Liver (tissue), 9 donors: Measurements from ENCODE around the gene TM7SF3. TPM values are rescaled to one million over a fixed set of nuclear protein-coding genes. Genes with fewer than 3 reads are reported as not detected.

ENCODE experiments used
- DNase-seq: peaks from one replicate; pipeline ENCODE4 v3.0.0-alpha.2; 2017; ENCODE audit warnings: low spot score
- H3K27ac ChIP-seq, 2 donors: one replicate each; pipeline ENCODE4 v1.7.0; 2013; ENCODE audit warnings: inconsistent platforms in 2 of 2, low read length in 2 of 2, control low read depth in 1 of 2, low read depth in 1 of 2, mild to moderate bottlenecking in 1 of 2
- H3K27me3 ChIP-seq, 4 donors: one replicate each; pipeline versions ENCODE4 v1.6.1 to v1.7.0; 2013; ENCODE audit warnings: low read length in 3 of 4, inconsistent platforms in 1 of 4, mild to moderate bottlenecking in 1 of 4, moderate library complexity in 1 of 4; ENCODE audit not compliant: control insufficient read depth in 4 of 4, insufficient read depth in 4 of 4
- H3K36me3 ChIP-seq, 4 donors: one replicate each; pipeline versions ENCODE4 v1.6.1 to v1.7.0; 2013; ENCODE audit warnings: low read length in 3 of 4, mild to moderate bottlenecking in 3 of 4, low read depth in 1 of 4, moderate library complexity in 1 of 4; ENCODE audit not compliant: control insufficient read depth in 4 of 4, insufficient read depth in 3 of 4
- H3K4me1 ChIP-seq, 4 donors: one replicate each; pipeline versions ENCODE4 v1.6.1 to v1.7.0; 2013; ENCODE audit warnings: low read length in 3 of 4, mild to moderate bottlenecking in 3 of 4, moderate library complexity in 1 of 4; ENCODE audit not compliant: control insufficient read depth in 4 of 4, insufficient read depth in 4 of 4
- H3K4me3 ChIP-seq, 3 donors: one replicate each; pipeline versions ENCODE4 v1.6.1 to v1.7.0; 2013; ENCODE audit warnings: low read length in 3 of 3, control low read depth in 1 of 3, low read depth in 1 of 3, mild to moderate bottlenecking in 1 of 3
- H3K9ac ChIP-seq, 2 donors: one replicate each; pipeline ENCODE4 v1.7.0; 2013; ENCODE audit warnings: low read length in 2 of 2, mild to moderate bottlenecking in 2 of 2, moderate library complexity in 2 of 2, control low read depth in 1 of 2, low read depth in 1 of 2
- H3K9me3 ChIP-seq, 4 donors: one replicate each; pipeline versions ENCODE4 v1.6.1 to v1.7.0; 2013; ENCODE audit warnings: low read length in 3 of 4; ENCODE audit not compliant: control insufficient read depth in 4 of 4
- ATF3 ChIP-seq: IDR thresholded peaks from 2 replicates; pipeline ENCODE4 v1.6.1; 2016; ENCODE audit warnings: antibody characterized with exemption
- CTCF ChIP-seq: fragments of 150-350 bp; IDR thresholded peaks from 2 replicates; pipeline ENCODE4 v1.5.1; 2017; ENCODE audit warnings: improper control_type of control experiment, low read depth, low read length; ENCODE audit not compliant: missing input control
- EGR1 ChIP-seq, 2 donors: IDR thresholded peaks; 2 replicates each; pipeline ENCODE4 v1.6.1; 2016 to 2018; ENCODE audit warnings: antibody characterized with exemption in 2 of 2, low read depth in 2 of 2
- FOXA1 ChIP-seq: IDR thresholded peaks from 2 replicates; pipeline ENCODE4 v1.6.1; 2016; ENCODE audit warnings: antibody characterized with exemption
- FOXA2 ChIP-seq: IDR thresholded peaks from 2 replicates; pipeline ENCODE4 v1.6.1; 2016; ENCODE audit warnings: antibody characterized with exemption
- GABPA ChIP-seq, 2 donors: IDR thresholded peaks in 1 of 2; conservative IDR thresholded peaks in 1 of 2; 2 replicates each; pipeline ENCODE4 v1.6.1; 2016; ENCODE audit warnings: antibody characterized with exemption in 2 of 2, mild to moderate bottlenecking in 1 of 2, moderate library complexity in 1 of 2
- HNF4A ChIP-seq, 2 donors: conservative IDR thresholded peaks; 2 replicates each; pipeline ENCODE4 v1.6.1; 2016; ENCODE audit warnings: antibody characterized with exemption in 2 of 2, mild to moderate bottlenecking in 2 of 2
- HNF4G ChIP-seq: IDR thresholded peaks from 2 replicates; pipeline ENCODE4 v1.6.1; 2016; ENCODE audit warnings: antibody characterized with exemption
- JUND ChIP-seq, 2 donors: IDR thresholded peaks; 2 replicates each; pipeline ENCODE4 v1.6.1; 2016; ENCODE audit warnings: antibody characterized with exemption in 2 of 2
- MAX ChIP-seq: IDR thresholded peaks from 2 replicates; pipeline ENCODE4 v1.6.1; 2016; ENCODE audit warnings: antibody characterized with exemption
- NR2F2 ChIP-seq: IDR thresholded peaks from 2 replicates; pipeline ENCODE4 v1.6.1; 2016; ENCODE audit warnings: antibody characterized with exemption
- REST ChIP-seq: IDR thresholded peaks from 2 replicates; pipeline ENCODE4 v1.6.1; 2016; ENCODE audit warnings: antibody characterized with exemption, mild to moderate bottlenecking
- RXRA ChIP-seq, 2 donors: IDR thresholded peaks; 2 replicates each; pipeline ENCODE4 v1.6.1; 2017 to 2018; ENCODE audit warnings: antibody characterized with exemption in 2 of 2, mild to moderate bottlenecking in 1 of 2
- SP1 ChIP-seq: IDR thresholded peaks from 2 replicates; pipeline ENCODE4 v1.6.1; 2018; ENCODE audit warnings: antibody characterized with exemption, mild to moderate bottlenecking
- TAF1 ChIP-seq: conservative IDR thresholded peaks from 2 replicates; pipeline ENCODE4 v1.6.1; 2016; ENCODE audit warnings: antibody characterized with exemption, mild to moderate bottlenecking
- YY1 ChIP-seq: IDR thresholded peaks from 2 replicates; pipeline ENCODE4 v1.6.1; 2016; ENCODE audit warnings: antibody characterized with exemption, mild to moderate bottlenecking
- ZBTB33 ChIP-seq: IDR thresholded peaks from 2 replicates; pipeline ENCODE4 v1.6.1; 2016; ENCODE audit warnings: antibody characterized with exemption
- WGBS: extraction: QIAGEN DNeasy Blood & Tissue Kit; methylation state at CpG from one replicate; pipeline ENCODE4 v1.1.7; 2013; 5-methylcytosine and 5-hydroxymethylcytosine counted together
- polyA plus RNA-seq, 2 donors: library from polyadenylated mRNA; stranded (reverse) in 1 of 2; unstranded in 1 of 2; fragments of 200-250 nt in 1 of 2; fragments of >200 nt in 1 of 2; fragmentation: Nextera tagmentation in 1 of 2; extraction: Ambion mirVana in 1 of 2; gene quantifications; one replicate each; pipeline versions ENCODE4 v1.2.1 to v1.2.3, GENCODE V29; 2013 to 2015
- total RNA-seq, 2 donors: library from RNA; depleted of rRNA; stranded (reverse); fragments of >200 nt; gene quantifications; one replicate each; pipeline ENCODE4 v1.2.3, GENCODE V29; 2014
- donor health status: healthy.
- donor health status: healthy.
- donor health status: healthy.
- donor health status: healthy.
- donor health status: healthy.

Gene TM7SF3
- total and polyA plus RNA-seq, 4 donors, result 21.5 to 60.8 (median 44.6) TPM

- no peak overlapping the region for H3K27ac ChIP-seq
- H3K4me3 ChIP-seq, result no peak overlapping the region
- no peak for DNase-seq
- TF ChIP-seq ATF3, result no peak
- no peak for TF ChIP-seq FOXA1
- TF ChIP-seq NR2F2, result no peak
- TF ChIP-seq MAX, result no peak
- TF ChIP-seq HNF4G, result no peak
- no peak for TF ChIP-seq TAF1
- no peak for TF ChIP-seq GABPA (IDR thresholded peaks at IDR 0.05 in 1 of 2, conservative IDR thresholded peaks at IDR 0.05 in 1 of 2)
- TF ChIP-seq CTCF, result no peak
- TF ChIP-seq RXRA (IDR thresholded peaks at IDR 0.05), result no peak
- TF ChIP-seq HNF4A (conservative IDR thresholded peaks at IDR 0.05), result no peak
- no peak for TF ChIP-seq FOXA2
- TF ChIP-seq REST, result no peak
- no peak for TF ChIP-seq YY1
- no peak for TF ChIP-seq EGR1 (IDR thresholded peaks at IDR 0.05; ENCODE audit: low read depth in 2 of 2)
- 93% methylated on average over 1 of the region's 1 CpG for WGBS
- no peaks in the 10 kb centered on the region for H3K9me3 ChIP-seq
- H3K9ac ChIP-seq, result no peak overlapping the region
- peaks cover 4 to 42% (median 25%) of the 10 kb centered on the region in 4 donors for H3K36me3 ChIP-seq
- H3K27me3 ChIP-seq, result no peaks in the 10 kb centered on the region
- no peaks in the 10 kb centered on the region for H3K4me1 ChIP-seq
Observed at GRCh38 chr12:26978801-26979200, 35.4 kb downstream of the TM7SF3 start.

GRCh38 chr12:26976687-26977086, 37.5 kb downstream of the TM7SF3 start:
- Histone ChIP-seq H3K4me1 (no peaks in the 10 kb centered on the region), H3K27ac (no peak overlapping the region), H3K4me3 (no peak overlapping the region), H3K36me3 (peaks cover 4 to 49% (median 24%) of the 10 kb centered on the region in 4 donors), H3K9ac (no peak overlapping the region), H3K9me3 (no peaks in the 10 kb centered on the region), H3K27me3 (no peaks in the 10 kb centered on the region)
- no peak for DNase-seq
- TF ChIP-seq ATF3, result no peak
- no peak for TF ChIP-seq YY1
- no peak for TF ChIP-seq EGR1 (IDR thresholded peaks at IDR 0.05; ENCODE audit: low read depth in 2 of 2)
- TF ChIP-seq ZBTB33, result no peak
- TF ChIP-seq REST, result no peak
- no peak for TF ChIP-seq GABPA (IDR thresholded peaks at IDR 0.05 in 1 of 2, conservative IDR thresholded peaks at IDR 0.05 in 1 of 2)
- no peak for TF ChIP-seq TAF1
- TF ChIP-seq FOXA1, result no peak
- no peak for TF ChIP-seq SP1
- TF ChIP-seq NR2F2, result no peak
- TF ChIP-seq HNF4A (conservative IDR thresholded peaks at IDR 0.05), result no peak
- TF ChIP-seq RXRA (IDR thresholded peaks at IDR 0.05), result no peak
- no peak for TF ChIP-seq JUND (IDR thresholded peaks at IDR 0.05)
- TF ChIP-seq MAX, result no peak
- WGBS, result 84% methylated on average over 2 of the region's 2 CpGs
